HepG2 (cell line): Measurements from ENCODE around the gene ARHGEF12. TPM values are rescaled to one million over a fixed set of nuclear protein-coding genes. Genes with fewer than 3 reads are reported as not detected.

Experiments
- ATAC-seq: fragments of 200-7000 bp; cut with Tn5 transposase; 3 replicates; pipeline ENCODE4 v1.9.1; 2020; ENCODE audit warnings: mild to moderate bottlenecking, moderate library complexity
- BruUV-seq: library from RNA; stranded (reverse); fragments of 400-500 nt; replicated peaks from 2 replicates; lab custom pipeline; 2021; lab: Mats Ljungman, UMichigan
- CTCF ChIA-PET: fragments of 300-600 bp; formaldehyde crosslinking; extraction: SDS; loops from one replicate; lab custom pipeline; 2021; ENCODE audit warnings: low total read pairs, inconsistent platforms, low intra/inter-chr PET ratio; lab: Yijun Ruan, JAX
- POLR2A ChIA-PET: fragments of 350-600 bp; sonication (Branson Sonifier 250); formaldehyde crosslinking; loops from one replicate; lab custom pipeline; 2020; ENCODE audit warnings: antibody characterized with exemption, inconsistent platforms; lab: Yijun Ruan, JAX
- DNase-seq: peaks from one replicate; pipeline ENCODE4 v3.0.0-alpha.2; 2015; ENCODE audit warnings: low spot score
- FAIRE-seq: peaks from 3 replicates; lab custom pipeline; 2011; peaks lifted over from hg19 to GRCh38; lab: Jason Lieb, UNC
- H2AFZ ChIP-seq: one replicate; pipeline ENCODE4 v1.6.1; 2011; ENCODE audit warnings: low read length, inconsistent platforms
- H3K27ac ChIP-seq: fragments of 300-600 bp; 3 replicates; pipeline ENCODE4 v1.8.0; 2011; ENCODE audit warnings: mixed run types, mild to moderate bottlenecking, mixed read lengths, low read length, inconsistent platforms; ENCODE audit not compliant: insufficient read depth; ENCODE audit errors: extremely low read length
- H3K27me3 ChIP-seq, 2 experiments: fragments of 200-600 bp in 1 of 2; 2 replicates in 1 of 2; 3 replicates in 1 of 2; pipeline versions ENCODE4 v1.6.0 to v1.8.0; 2011; ENCODE audit warnings: low read length in 2 of 2, mild to moderate bottlenecking in 2 of 2, moderate library complexity in 2 of 2, inconsistent platforms in 1 of 2; ENCODE audit not compliant: insufficient read depth in 2 of 2, control insufficient read depth in 1 of 2
- H3K36me3 ChIP-seq, 2 experiments: fragments of 200-600 bp in 1 of 2; replicated peaks in 1 of 2; 2 replicates in 1 of 2; 3 replicates in 1 of 2; pipeline versions ENCODE4 v1.5.1 to v1.8.0; 2011; ENCODE audit warnings: low read length in 2 of 2, inconsistent platforms in 1 of 2; ENCODE audit not compliant: insufficient read depth in 2 of 2, control insufficient read depth in 1 of 2
- H3K4me1 ChIP-seq: 2 replicates; pipeline ENCODE4 v1.5.1; 2012; ENCODE audit warnings: low read length, inconsistent platforms; ENCODE audit not compliant: insufficient read depth
- H3K4me2 ChIP-seq: 2 replicates; pipeline ENCODE4 v1.6.0; 2011; ENCODE audit warnings: low read depth, low read length, inconsistent platforms
- H3K4me3 ChIP-seq, 3 experiments: fragments of 200-600 bp in 1 of 3; sonication (generic), shearing (Covaris generic) in 1 of 3; replicated peaks in 1 of 3; 2 replicates each; pipeline ENCODE4 v1.5.1; 2011 to 2016; ENCODE audit warnings: low read length in 3 of 3, inconsistent platforms in 2 of 3, low read depth in 2 of 3, mild to moderate bottlenecking in 2 of 3, control low read depth in 1 of 3, mixed read lengths in 1 of 3; ENCODE audit not compliant: insufficient read depth in 1 of 3
- H3K79me2 ChIP-seq: one replicate; pipeline ENCODE4 v1.6.1; 2011; ENCODE audit warnings: low read length, inconsistent platforms; ENCODE audit not compliant: insufficient read depth
- H3K9ac ChIP-seq: 2 replicates; pipeline ENCODE4 v1.6.0; 2011; ENCODE audit warnings: mild to moderate bottlenecking, low read depth, low read length, inconsistent platforms; ENCODE audit not compliant: insufficient read depth
- H3K9me3 ChIP-seq: 2 replicates; pipeline ENCODE4 v1.5.1; 2012; ENCODE audit warnings: mild to moderate bottlenecking, low read length
- H4K20me1 ChIP-seq: 2 replicates; pipeline ENCODE4 v1.6.0; 2011; ENCODE audit warnings: inconsistent platforms, mild to moderate bottlenecking, low read length, moderate library complexity; ENCODE audit not compliant: insufficient read depth
- ESRRA ChIP-seq: sonication (generic); formaldehyde crosslinking; IDR thresholded peaks from 2 replicates; pipeline ENCODE4 v1.5.1; 2020; ENCODE audit warnings: mild to moderate bottlenecking, low read depth, missing genetic modification reagents
- FOXO1 ChIP-seq: sonication (generic); formaldehyde crosslinking; IDR thresholded peaks from 2 replicates; pipeline ENCODE4 v1.4.0; 2020; ENCODE audit warnings: missing genetic modification reagents
- GABPB1 ChIP-seq: IDR thresholded peaks from 2 replicates; pipeline ENCODE4 v1.6.1; 2016; ENCODE audit warnings: mild to moderate bottlenecking, missing genetic modification reagents, moderate library complexity, missing compliant biosample characterization
- TBX3 ChIP-seq: fragments of 450-650 bp; IDR thresholded peaks from 2 replicates; pipeline ENCODE4 v1.6.1; 2017; ENCODE audit warnings: antibody characterized with exemption, mild to moderate bottlenecking, inconsistent platforms, borderline replicate concordance
- THYN1 ChIP-seq: sonication (generic); formaldehyde crosslinking; IDR thresholded peaks from 2 replicates; pipeline ENCODE4 v1.8.1; 2023; ENCODE audit warnings: low read depth, mild to moderate bottlenecking, moderate library complexity, missing genetic modification reagents, borderline replicate concordance
- ZNF282 ChIP-seq: fragments of 450-650 bp; IDR thresholded peaks from 2 replicates; pipeline ENCODE4 v1.6.1; 2018; ENCODE audit not compliant: partially characterized antibody
- ZNF354B ChIP-seq: sonication (generic); formaldehyde crosslinking; IDR thresholded peaks from 2 replicates; pipeline ENCODE4 v1.8.0; 2022; ENCODE audit warnings: mild to moderate bottlenecking, missing genetic modification reagents
- ZNF414 ChIP-seq: sonication (generic); formaldehyde crosslinking; IDR thresholded peaks from 2 replicates; pipeline ENCODE4 v1.5.0; 2020; ENCODE audit warnings: missing genetic modification reagents
- ZNF530 ChIP-seq: sonication (generic); formaldehyde crosslinking; IDR thresholded peaks from 2 replicates; pipeline ENCODE4 v1.5.0; 2020; ENCODE audit warnings: low read depth, mild to moderate bottlenecking, missing genetic modification reagents
- ZNF549 ChIP-seq: sonication (generic); formaldehyde crosslinking; IDR thresholded peaks from 2 replicates; pipeline ENCODE4 v1.5.0; 2020; ENCODE audit warnings: missing genetic modification reagents
- WGBS: methylation state at CpG from one replicate; pipeline ENCODE4 v1.1.6; 2017; ENCODE audit warnings: low lambda C conversion rate; 5-methylcytosine and 5-hydroxymethylcytosine counted together
- in situ Hi-C: cut with HindIII; loops from 2 replicates; pipeline ENCODE4 v1.10.0; 2017; ENCODE audit warnings: low pct_unique_long_range_greater_than_20kb; ENCODE audit not compliant: extremely low pct_ligation_motif_present
- intact Hi-C: fragments of 100-400 bp; cut with micrococcal nuclease; formaldehyde crosslinking; loops from one replicate; pipeline ENCODE4 v1.10.0; 2022; ENCODE audit not compliant: unreplicated experiment
- polyA plus RNA-seq, 8 experiments: library from polyadenylated mRNA; depleted of rRNA in 3 of 8; stranded (reverse) in 7 of 8; unstranded in 1 of 8; fragments of >200 nt; fragmentation: Illumina TruSeq in 4 of 8; extraction: Trizol in 4 of 8; gene quantifications; 2 replicates each; pipeline versions ENCODE4 v1.2.1 to v1.2.3, GENCODE V29; 2011 to 2016; ENCODE audit warnings: low read depth in 4 of 8, missing spikeins in 1 of 8, mixed read lengths in 1 of 8; ENCODE audit not compliant: insufficient read depth in 1 of 8
- total RNA-seq, 5 experiments: library from RNA; depleted of rRNA; stranded (reverse); fragments of >200 nt; fragmentation: Illumina TruSeq; extraction: Trizol; gene quantifications; 2 replicates each; pipeline ENCODE4 v1.2.3, GENCODE V29; 2016; ENCODE audit warnings: low read depth in 1 of 5
- TF ChIP-seq, protein P1 (sequence below): sonication (generic); formaldehyde crosslinking; IDR thresholded peaks from 2 replicates; pipeline ENCODE4 v1.5.0; 2020; ENCODE audit warnings: mild to moderate bottlenecking, missing genetic modification reagents, borderline replicate concordance

The ARHGEF12 gene
- total and polyA plus RNA-seq, 2 of the 13 experiments (the other 11 are each of a cell fraction or from before 2014, with no cell fraction given): 17.9 to 54.4 TPM

DNA sequence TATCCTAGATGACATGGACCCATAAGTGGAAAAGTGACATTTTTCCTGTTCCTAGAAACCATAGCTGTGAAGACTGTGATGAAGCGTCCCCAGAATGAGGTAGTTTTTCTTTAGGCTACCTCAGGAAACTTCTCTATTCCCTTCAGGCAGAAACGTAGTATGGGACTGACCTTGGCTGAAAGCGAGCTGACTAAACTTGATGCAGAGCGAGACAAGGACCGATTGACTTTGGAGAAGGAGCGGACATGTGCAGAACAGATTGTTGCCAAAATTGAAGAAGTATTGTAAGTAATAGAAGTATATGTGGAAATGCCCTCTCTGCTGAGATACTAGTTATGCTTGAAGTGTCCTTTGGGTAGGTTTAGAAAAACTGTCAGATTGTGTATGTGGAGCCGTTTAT, 110.6 kb downstream of the ARHGEF12 start:
- CTCF ChIA-PET: no interaction called here
- Histone ChIP-seq H3K27me3 (no peaks in the 10 kb centered on the region), H3K36me3 (peaks cover 23 to 63% of the 10 kb centered on the region in 2 experiments), H3K4me1 (no peaks in the 10 kb centered on the region), H3K9ac (no peak overlapping the region), H3K27ac (no peak overlapping the region), H2AFZ (no peak overlapping the region), H3K4me3 (no peak overlapping the region), H3K9me3 (no peaks in the 10 kb centered on the region), H3K4me2 (no peak overlapping the region), H3K79me2 (no peaks in the 10 kb centered on the region), H4K20me1 (no peaks in the 10 kb centered on the region)
- FAIRE-seq: no peak
- TF ChIP-seq TBX3: no peak
- TF ChIP-seq ZNF414 (CRISPR knock-in tag): no peak
- no peak for TF ChIP-seq ZNF282
- TF ChIP-seq FOXO1 (CRISPR knock-in tag): no peak
- TF ChIP-seq THYN1 (CRISPR knock-in tag): no peak
- TF ChIP-seq ZNF530 (CRISPR knock-in tag): no peak
- TF ChIP-seq ZNF549: no peak
- TF ChIP-seq, protein P1, sequence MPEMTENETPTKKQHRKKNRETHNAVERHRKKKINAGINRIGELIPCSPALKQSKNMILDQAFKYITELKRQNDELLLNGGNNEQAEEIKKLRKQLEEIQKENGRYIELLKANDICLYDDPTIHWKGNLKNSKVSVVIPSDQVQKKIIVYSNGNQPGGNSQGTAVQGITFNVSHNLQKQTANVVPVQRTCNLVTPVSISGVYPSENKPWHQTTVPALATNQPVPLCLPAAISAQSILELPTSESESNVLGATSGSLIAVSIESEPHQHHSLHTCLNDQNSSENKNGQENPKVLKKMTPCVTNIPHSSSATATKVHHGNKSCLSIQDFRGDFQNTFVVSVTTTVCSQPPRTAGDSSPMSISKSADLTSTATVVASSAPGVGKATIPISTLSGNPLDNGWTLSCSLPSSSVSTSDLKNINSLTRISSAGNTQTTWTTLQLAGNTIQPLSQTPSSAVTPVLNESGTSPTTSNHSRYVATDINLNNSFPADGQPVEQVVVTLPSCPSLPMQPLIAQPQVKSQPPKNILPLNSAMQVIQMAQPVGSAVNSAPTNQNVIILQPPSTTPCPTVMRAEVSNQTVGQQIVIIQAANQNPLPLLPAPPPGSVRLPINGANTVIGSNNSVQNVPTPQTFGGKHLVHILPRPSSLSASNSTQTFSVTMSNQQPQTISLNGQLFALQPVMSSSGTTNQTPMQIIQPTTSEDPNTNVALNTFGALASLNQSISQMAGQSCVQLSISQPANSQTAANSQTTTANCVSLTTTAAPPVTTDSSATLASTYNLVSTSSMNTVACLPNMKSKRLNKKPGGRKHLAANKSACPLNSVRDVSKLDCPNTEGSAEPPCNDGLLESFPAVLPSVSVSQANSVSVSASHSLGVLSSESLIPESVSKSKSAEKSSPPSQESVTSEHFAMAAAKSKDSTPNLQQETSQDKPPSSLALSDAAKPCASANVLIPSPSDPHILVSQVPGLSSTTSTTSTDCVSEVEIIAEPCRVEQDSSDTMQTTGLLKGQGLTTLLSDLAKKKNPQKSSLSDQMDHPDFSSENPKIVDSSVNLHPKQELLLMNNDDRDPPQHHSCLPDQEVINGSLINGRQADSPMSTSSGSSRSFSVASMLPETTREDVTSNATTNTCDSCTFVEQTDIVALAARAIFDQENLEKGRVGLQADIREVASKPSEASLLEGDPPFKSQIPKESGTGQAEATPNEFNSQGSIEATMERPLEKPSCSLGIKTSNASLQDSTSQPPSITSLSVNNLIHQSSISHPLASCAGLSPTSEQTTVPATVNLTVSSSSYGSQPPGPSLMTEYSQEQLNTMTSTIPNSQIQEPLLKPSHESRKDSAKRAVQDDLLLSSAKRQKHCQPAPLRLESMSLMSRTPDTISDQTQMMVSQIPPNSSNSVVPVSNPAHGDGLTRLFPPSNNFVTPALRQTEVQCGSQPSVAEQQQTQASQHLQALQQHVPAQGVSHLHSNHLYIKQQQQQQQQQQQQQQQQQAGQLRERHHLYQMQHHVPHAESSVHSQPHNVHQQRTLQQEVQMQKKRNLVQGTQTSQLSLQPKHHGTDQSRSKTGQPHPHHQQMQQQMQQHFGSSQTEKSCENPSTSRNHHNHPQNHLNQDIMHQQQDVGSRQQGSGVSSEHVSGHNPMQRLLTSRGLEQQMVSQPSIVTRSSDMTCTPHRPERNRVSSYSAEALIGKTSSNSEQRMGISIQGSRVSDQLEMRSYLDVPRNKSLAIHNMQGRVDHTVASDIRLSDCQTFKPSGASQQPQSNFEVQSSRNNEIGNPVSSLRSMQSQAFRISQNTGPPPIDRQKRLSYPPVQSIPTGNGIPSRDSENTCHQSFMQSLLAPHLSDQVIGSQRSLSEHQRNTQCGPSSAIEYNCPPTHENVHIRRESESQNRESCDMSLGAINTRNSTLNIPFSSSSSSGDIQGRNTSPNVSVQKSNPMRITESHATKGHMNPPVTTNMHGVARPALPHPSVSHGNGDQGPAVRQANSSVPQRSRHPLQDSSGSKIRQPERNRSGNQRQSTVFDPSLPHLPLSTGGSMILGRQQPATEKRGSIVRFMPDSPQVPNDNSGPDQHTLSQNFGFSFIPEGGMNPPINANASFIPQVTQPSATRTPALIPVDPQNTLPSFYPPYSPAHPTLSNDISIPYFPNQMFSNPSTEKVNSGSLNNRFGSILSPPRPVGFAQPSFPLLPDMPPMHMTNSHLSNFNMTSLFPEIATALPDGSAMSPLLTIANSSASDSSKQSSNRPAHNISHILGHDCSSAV (CRISPR knock-in tag): no peak
- TF ChIP-seq ESRRA (CRISPR knock-in tag): no peak
- TF ChIP-seq GABPB1 (CRISPR knock-in tag): no peak
- TF ChIP-seq ZNF354B: no peak
- intact Hi-C loops: no loop called here
- BruUV-seq: no TSS peak
- 96% methylated on average over 7 of the region's 7 CpGs for WGBS
- no peak for DNase-seq
- no peak for ATAC-seq
- in situ Hi-C loops: no loop called here
- POLR2A ChIA-PET: no interaction called here
